NT2/D1 (cell line): Measurements from ENCODE around the gene MAPK9.
A peak's percentile ranks its signal among the peaks of the same experiment; 100 is the strongest.

Experiments used
- DNase-seq: peaks from one replicate; pipeline ENCODE4 v3.0.0-alpha.2; 2011; ENCODE audit warnings: low read depth, low spot score
- H3K27me3 ChIP-seq: 2 replicates; pipeline ENCODE4 v1.6.0; 2011; ENCODE audit warnings: mild to moderate bottlenecking; ENCODE audit not compliant: insufficient read length, insufficient read depth
- H3K36me3 ChIP-seq: 2 replicates; pipeline ENCODE4 v1.6.1; 2011; ENCODE audit warnings: mild to moderate bottlenecking, low read length, mixed read lengths; ENCODE audit not compliant: insufficient read depth, insufficient read length
- H3K4me1 ChIP-seq: 2 replicates; pipeline ENCODE4 v1.5.1; 2011; ENCODE audit not compliant: insufficient read depth, insufficient read length
- H3K4me3 ChIP-seq: 2 replicates; pipeline ENCODE4 v1.5.1; 2011; ENCODE audit warnings: low read depth; ENCODE audit not compliant: insufficient read length
- H3K9ac ChIP-seq: 2 replicates; pipeline ENCODE4 v1.6.0; 2011; ENCODE audit warnings: low read depth; ENCODE audit not compliant: insufficient read length
- H3K9me3 ChIP-seq: 2 replicates; pipeline ENCODE4 v1.5.1; 2011; ENCODE audit warnings: mild to moderate bottlenecking, low read length; ENCODE audit not compliant: insufficient read depth
- SUZ12 ChIP-seq: IDR thresholded peaks from 2 replicates; pipeline ENCODE4 v1.6.1; 2011; ENCODE audit not compliant: insufficient read length, insufficient read depth; ENCODE audit errors: extremely low read depth
- YY1 ChIP-seq: IDR thresholded peaks from 2 replicates; pipeline ENCODE4 v1.6.1; 2011; ENCODE audit not compliant: insufficient read length, insufficient read depth
- ZNF274 ChIP-seq: IDR thresholded peaks from 2 replicates; pipeline ENCODE4 v1.6.1; 2011; ENCODE audit warnings: mild to moderate bottlenecking, low read depth, low read length

MAPK9 gene

GRCh38 chr5:180297587-180298282 is 5.9 kb upstream of the MAPK9 start:
- Histone ChIP-seq H3K4me3 (no peak overlapping the region), H3K9me3 (no peaks in the 10 kb centered on the region), H3K27me3 (no peaks in the 10 kb centered on the region), H3K36me3 (peaks cover 39% of the 10 kb centered on the region), H3K4me1 (peaks cover 7% of the 10 kb centered on the region), H3K9ac (no peak overlapping the region)
- TF ChIP-seq ZNF274 (no peak), YY1 (no peak), SUZ12 (no peak)
- DNase-seq, result no peak

- Histone ChIP-seq H3K9me3 (no peaks in the 10 kb centered on the region), H3K36me3 (peaks cover 31% of the 10 kb centered on the region), H3K4me3 (no peak overlapping the region), H3K9ac (no peak overlapping the region), H3K4me1 (peaks cover 7% of the 10 kb centered on the region), H3K27me3 (no peaks in the 10 kb centered on the region)
- DNase-seq, result no peak
- no peak for TF ChIP-seq SUZ12
Observed at GRCh38 chr5:180296771-180297170, 4.9 kb upstream of the MAPK9 start.

GRCh38 chr5:180294913-180295555 is 3.2 kb upstream of the MAPK9 start:
- Histone ChIP-seq H3K36me3 (peaks cover 15% of the 10 kb centered on the region), H3K9ac (no peak overlapping the region), H3K4me1 (peaks cover 7% of the 10 kb centered on the region), H3K4me3 (no peak overlapping the region), H3K9me3 (no peaks in the 10 kb centered on the region), H3K27me3 (no peaks in the 10 kb centered on the region)
- no peak for DNase-seq
- TF ChIP-seq SUZ12, result no peak
- no peak for TF ChIP-seq ZNF274
- no peak for TF ChIP-seq YY1

- Histone ChIP-seq H3K9ac (no peak overlapping the region), H3K4me1 (peaks cover 8% of the 10 kb centered on the region)
Observed at GRCh38 chr5:180294411-180294810, 2.5 kb upstream of the MAPK9 start.

GRCh38 chr5:180291234-180291940 is 496 bp downstream of the MAPK9 start:
- DNase-seq, result no peak
- TF ChIP-seq SUZ12 (no peak), YY1 (no peak), ZNF274 (no peak)

More at GRCh38 chr5:180294411-180294810, 2.5 kb upstream of the MAPK9 start:
- TF ChIP-seq YY1, result no peak
- TF ChIP-seq ZNF274, result no peak
- no peak for TF ChIP-seq SUZ12
- no peaks in the 10 kb centered on the region for H3K9me3 ChIP-seq
- H3K4me3 ChIP-seq, result no peak overlapping the region
- H3K36me3 ChIP-seq, result peaks cover 10% of the 10 kb centered on the region
- H3K27me3 ChIP-seq, result no peaks in the 10 kb centered on the region
- DNase-seq, result no peak

GRCh38 chr5:180290568-180291233 is 1.2 kb downstream of the MAPK9 start:
- Histone ChIP-seq H3K27me3 (no peaks in the 10 kb centered on the region), H3K9me3 (no peaks in the 10 kb centered on the region), H3K36me3 (peaks cover 22% of the 10 kb centered on the region), H3K4me1 (peaks cover 7% of the 10 kb centered on the region), H3K9ac (peak overlapping the region; percentile 61), H3K4me3 (peak overlapping the region; percentile 63)
- DNase-seq, result no peak
- TF ChIP-seq ZNF274 (no peak), YY1 (no peak), SUZ12 (no peak)

More at GRCh38 chr5:180291234-180291940, 496 bp downstream of the MAPK9 start:
- Histone ChIP-seq H3K9ac (peak overlapping the region; percentile 85), H3K4me1 (peaks cover 11% of the 10 kb centered on the region), H3K27me3 (no peaks in the 10 kb centered on the region), H3K36me3 (peaks cover 20% of the 10 kb centered on the region), H3K4me3 (peak overlapping the region; percentile 63), H3K9me3 (no peaks in the 10 kb centered on the region)

- no peak for DNase-seq
- Histone ChIP-seq H3K9ac (no peak overlapping the region), H3K36me3 (peaks cover 28% of the 10 kb centered on the region), H3K27me3 (no peaks in the 10 kb centered on the region), H3K4me1 (peaks cover 7% of the 10 kb centered on the region), H3K9me3 (no peaks in the 10 kb centered on the region), H3K4me3 (no peak overlapping the region)
- TF ChIP-seq SUZ12, result no peak
- no peak for TF ChIP-seq YY1
- no peak for TF ChIP-seq ZNF274
Observed at GRCh38 chr5:180289966-180290365, 1.9 kb downstream of the MAPK9 start.
